ENCODE results near the gene NOG. TPM values are rescaled to one million over a fixed set of nuclear protein-coding genes. Genes with fewer than 3 reads are reported as not detected.

The NOG gene
- total RNA-seq, 4 donors from 2014 or later, result 0.81 to 1.4 (median 1.1) TPM; not detected in 1

GRCh38 chr17:56577843-56578204 lies 15.7 kb upstream of the NOG start:
- no peak overlapping the region for H3K4me3 ChIP-seq (replicated peaks in 1 of 3)
- no peak for TF ChIP-seq POLR2A (IDR thresholded peaks at IDR 0.05)
- TF ChIP-seq, protein P1, sequence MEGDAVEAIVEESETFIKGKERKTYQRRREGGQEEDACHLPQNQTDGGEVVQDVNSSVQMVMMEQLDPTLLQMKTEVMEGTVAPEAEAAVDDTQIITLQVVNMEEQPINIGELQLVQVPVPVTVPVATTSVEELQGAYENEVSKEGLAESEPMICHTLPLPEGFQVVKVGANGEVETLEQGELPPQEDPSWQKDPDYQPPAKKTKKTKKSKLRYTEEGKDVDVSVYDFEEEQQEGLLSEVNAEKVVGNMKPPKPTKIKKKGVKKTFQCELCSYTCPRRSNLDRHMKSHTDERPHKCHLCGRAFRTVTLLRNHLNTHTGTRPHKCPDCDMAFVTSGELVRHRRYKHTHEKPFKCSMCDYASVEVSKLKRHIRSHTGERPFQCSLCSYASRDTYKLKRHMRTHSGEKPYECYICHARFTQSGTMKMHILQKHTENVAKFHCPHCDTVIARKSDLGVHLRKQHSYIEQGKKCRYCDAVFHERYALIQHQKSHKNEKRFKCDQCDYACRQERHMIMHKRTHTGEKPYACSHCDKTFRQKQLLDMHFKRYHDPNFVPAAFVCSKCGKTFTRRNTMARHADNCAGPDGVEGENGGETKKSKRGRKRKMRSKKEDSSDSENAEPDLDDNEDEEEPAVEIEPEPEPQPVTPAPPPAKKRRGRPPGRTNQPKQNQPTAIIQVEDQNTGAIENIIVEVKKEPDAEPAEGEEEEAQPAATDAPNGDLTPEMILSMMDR (IDR thresholded peaks at IDR 0.05), result no peak

GRCh38 chr17:56581635-56582627 lies 11.6 kb upstream of the NOG start:
- no peak overlapping the region for H3K27ac ChIP-seq
- H3K27me3 ChIP-seq, result no peaks in the 10 kb centered on the region
- no peaks in the 10 kb centered on the region for H3K36me3 ChIP-seq
- no peaks in the 10 kb centered on the region for H3K9me3 ChIP-seq
- intact Hi-C loops (cut with DNase I), result no loop called here
- TF ChIP-seq POLR2A (IDR thresholded peaks at IDR 0.05), result no peak
- TF ChIP-seq, protein P1 (IDR thresholded peaks at IDR 0.05), result no peak
- WGBS, 2 donors, result 76 to 86% methylated on average over 5 of the region's 5 CpGs
- H3K4me3 ChIP-seq (replicated peaks in 1 of 3), result no peak overlapping the region
- no peak for DNase-seq
- no peaks in the 10 kb centered on the region for H3K4me1 ChIP-seq

More at GRCh38 chr17:56577843-56578204, 15.7 kb upstream of the NOG start:
- intact Hi-C loops (cut with DNase I), result no loop called here
- Histone ChIP-seq H3K36me3 (no peaks in the 10 kb centered on the region), H3K27me3 (no peaks in the 10 kb centered on the region), H3K27ac (no peak overlapping the region), H3K4me1 (no peaks in the 10 kb centered on the region), H3K9me3 (no peaks in the 10 kb centered on the region)
- DNase-seq, result no peak
- WGBS, 2 donors, result 23 to 40% methylated on average over 10 to 15 of the region's 15 CpGs

GRCh38 chr17:56583772-56584171 lies 9.7 kb upstream of the NOG start:
- H3K27ac ChIP-seq, result no peak overlapping the region
- no peaks in the 10 kb centered on the region for H3K9me3 ChIP-seq
- DNase-seq, result no peak
- 72 to 80% methylated on average over 7 of the region's 7 CpGs for WGBS, 2 donors
- intact Hi-C loops (cut with DNase I), result no loop called here
- no peak overlapping the region for H3K4me3 ChIP-seq (replicated peaks in 1 of 3)
- H3K27me3 ChIP-seq, result no peaks in the 10 kb centered on the region
- H3K36me3 ChIP-seq, result no peaks in the 10 kb centered on the region
- TF ChIP-seq, protein P1 (IDR thresholded peaks at IDR 0.05), result no peak
- TF ChIP-seq POLR2A (IDR thresholded peaks at IDR 0.05), result no peak
- H3K4me1 ChIP-seq, result no peaks in the 10 kb centered on the region

DNA sequence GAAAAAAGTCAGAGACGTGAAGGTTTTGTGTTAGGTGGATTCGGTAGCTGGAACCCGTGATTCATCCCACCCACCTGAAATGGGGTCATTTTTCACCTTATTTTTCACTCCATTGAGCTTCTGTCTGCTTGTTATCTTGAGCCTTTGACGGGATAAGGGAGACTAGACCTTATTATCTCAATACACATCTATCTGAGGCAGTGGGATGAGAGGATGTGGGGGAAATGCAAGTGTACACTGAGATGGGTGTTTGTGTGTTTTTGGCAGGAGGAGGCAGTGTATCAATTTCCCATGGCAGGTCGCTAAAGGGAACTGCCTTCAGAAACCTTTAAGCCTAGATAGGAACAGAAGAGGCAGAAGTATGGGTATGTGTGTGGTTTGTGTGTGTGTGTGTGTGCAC lies 6.2 kb upstream of the NOG start:
- no peak overlapping the region for H3K4me3 ChIP-seq (replicated peaks in 1 of 3)
- intact Hi-C loops (cut with DNase I), result no loop called here
- 74 to 80% methylated on average over 5 of the region's 5 CpGs for WGBS, 2 donors
- peaks cover 0 to 2% of the 10 kb centered on the region in 2 donors for H3K4me1 ChIP-seq
- DNase-seq, result no peak
- no peak for TF ChIP-seq POLR2A (IDR thresholded peaks at IDR 0.05)
- TF ChIP-seq, protein P1 (IDR thresholded peaks at IDR 0.05), result no peak
- no peak overlapping the region for H3K27ac ChIP-seq
- H3K27me3 ChIP-seq, result no peaks in the 10 kb centered on the region
- no peaks in the 10 kb centered on the region for H3K36me3 ChIP-seq
- H3K9me3 ChIP-seq, result no peaks in the 10 kb centered on the region

DNA sequence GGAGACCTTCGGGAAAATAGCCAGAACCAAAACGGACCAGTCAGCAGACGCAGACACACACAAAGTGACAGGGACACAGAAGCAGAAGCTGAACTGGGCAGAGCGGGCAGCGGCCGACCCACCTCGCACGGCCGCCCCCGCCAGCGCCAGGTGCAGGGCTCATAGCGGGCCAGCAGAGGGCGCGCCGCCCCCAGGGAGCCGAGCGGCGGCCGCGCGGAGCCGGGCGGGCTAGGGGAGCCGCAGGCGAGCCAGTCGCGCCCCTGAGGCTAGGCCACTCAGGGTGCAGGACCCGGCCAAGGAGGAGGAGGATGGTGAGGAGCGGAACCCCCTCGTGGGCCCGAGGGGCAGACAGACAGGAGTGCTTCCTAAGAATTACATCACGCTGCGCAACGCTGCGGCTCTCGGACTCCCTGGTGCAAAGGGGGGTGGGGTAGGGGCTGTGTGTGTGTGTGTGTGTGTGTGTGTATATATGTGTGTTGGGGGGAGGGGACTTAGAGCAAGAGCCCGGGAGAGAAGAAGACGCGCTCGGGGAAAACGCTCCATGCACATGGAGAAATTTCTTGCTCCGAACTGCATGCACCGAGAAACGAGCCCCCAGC lies 913 bp upstream of the NOG start:
- H3K4me1 ChIP-seq, result peaks cover 38 to 39% of the 10 kb centered on the region in 2 donors
- no peaks in the 10 kb centered on the region for H3K36me3 ChIP-seq
- peak; percentile 61 for DNase-seq
- H3K4me3 ChIP-seq (replicated peaks in 1 of 3), result peak overlapping the region; percentile 6 to 38 (median 10)
- H3K9me3 ChIP-seq, result no peaks in the 10 kb centered on the region
- H3K27me3 ChIP-seq, result no peaks in the 10 kb centered on the region
- no peak overlapping the region for H3K27ac ChIP-seq
- TF ChIP-seq, protein P1 (IDR thresholded peaks at IDR 0.05), result peak; percentile 29 to 100 (median 95)
- no peak for TF ChIP-seq POLR2A (IDR thresholded peaks at IDR 0.05)
- intact Hi-C loops (cut with DNase I), result loop anchor here (2.0 to 5.0 kb wide), 2 partner anchors 50 to 120 kb away; no protein-coding TSS in a partner anchor
- WGBS, 2 donors, result 0% methylated on average over 28 to 34 of the region's 44 CpGs
